K562 (cell line): Measurements from ENCODE around the gene ASNS. TPM values are rescaled to one million over a fixed set of nuclear protein-coding genes. Genes with fewer than 3 reads are reported as not detected.

Source experiments
- CSDE1 ChIP-seq, 2 experiments: fragments of 450-650 bp; IDR thresholded peaks; 2 replicates each; pipeline ENCODE4 v1.6.1; 2016; ENCODE audit warnings: mild to moderate bottlenecking in 1 of 2
- DACH1 ChIP-seq: fragments of 450-650 bp; IDR thresholded peaks from 2 replicates; pipeline ENCODE4 v1.6.1; 2018; ENCODE audit not compliant: partially characterized antibody
- ETV5 ChIP-seq: sonication (generic); formaldehyde crosslinking; IDR thresholded peaks from 2 replicates; pipeline ENCODE4 v1.4.0; 2020; ENCODE audit warnings: low read depth, mild to moderate bottlenecking, missing genetic modification reagents
- FIP1L1 ChIP-seq: fragments of 200-400 bp; formaldehyde crosslinking; IDR thresholded peaks from 2 replicates; pipeline ENCODE4 v1.6.1; 2018; ENCODE audit warnings: mild to moderate bottlenecking, low read depth, low read length; ENCODE audit not compliant: poor library complexity, severe bottlenecking
- FUS ChIP-seq: fragments of 200-400 bp; formaldehyde crosslinking; optimal IDR thresholded peaks from 2 replicates; pipeline ENCODE3; 2017; ENCODE audit warnings: low read depth, low read length
- ILF3 ChIP-seq: fragments of 450-650 bp; IDR thresholded peaks from 2 replicates; pipeline ENCODE4 v1.6.1; 2018; ENCODE audit warnings: antibody characterized with exemption, mild to moderate bottlenecking, moderate library complexity, borderline replicate concordance
- PHB2 ChIP-seq: fragments of 450-650 bp; IDR thresholded peaks from 2 replicates; pipeline ENCODE4 v1.6.1; 2017; ENCODE audit warnings: low read depth
- RAD21 ChIP-seq, 2 experiments: fragments of 250-450 bp in 1 of 2; fragments of 450-650 bp in 1 of 2; sonication (Bioruptor Pico) in 1 of 2; formaldehyde crosslinking in 1 of 2; IDR thresholded peaks in 1 of 2; conservative IDR thresholded peaks in 1 of 2; 2 replicates each; pipeline versions ENCODE4 v1.4.0 to v1.8.0; 2020 to 2022; ENCODE audit warnings: mild to moderate bottlenecking in 2 of 2, moderate library complexity in 1 of 2
- SOX6 ChIP-seq: fragments of 450-650 bp; IDR thresholded peaks from 2 replicates; pipeline ENCODE4 v1.6.1; 2014; ENCODE audit warnings: mild to moderate bottlenecking
- TARDBP ChIP-seq: fragments of 450-650 bp; IDR thresholded peaks from 2 replicates; pipeline ENCODE4 v1.6.1; 2016
- TRIM24 ChIP-seq, 2 experiments: fragments of 450-650 bp; IDR thresholded peaks; 2 replicates each; pipeline ENCODE4 v1.6.1; 2016
- ZNF232 ChIP-seq: sonication (generic); formaldehyde crosslinking; IDR thresholded peaks from 2 replicates; pipeline ENCODE4 v1.8.0; 2022; ENCODE audit warnings: mild to moderate bottlenecking, missing genetic modification reagents
- ZNF282 ChIP-seq: sonication (generic); formaldehyde crosslinking; IDR thresholded peaks from 2 replicates; pipeline ENCODE4 v1.8.1; 2023; ENCODE audit warnings: missing genetic modification reagents
- polyA plus RNA-seq, 8 experiments: library from polyadenylated mRNA; depleted of rRNA in 4 of 8; stranded (reverse) in 5 of 8; unstranded in 3 of 8; fragments of >200 nt; fragmentation: Nextera tagmentation in 2 of 8; fragmentation: Illumina TruSeq in 1 of 8; extraction: Ambion mirVana in 2 of 8; extraction: Trizol in 1 of 8; gene quantifications; 2 replicates each; pipeline versions ENCODE4 v1.2.1 to v1.2.3, GENCODE V29; 2011 to 2014; ENCODE audit warnings: inconsistent platforms in 1 of 8, missing spikeins in 1 of 8
- total RNA-seq, 7 experiments: library from RNA; depleted of rRNA in 6 of 7; stranded (reverse); fragments of >200 nt in 6 of 7; fragmentation: Illumina TruSeq in 2 of 7; extraction: Trizol in 2 of 7; gene quantifications; 2 replicates each; pipeline versions ENCODE4 v1.2.1 to v1.2.3, GENCODE V29; 2011 to 2021; ENCODE audit warnings: low replicate concordance in 1 of 7
- TF ChIP-seq, protein P1 (sequence below): fragments of 450-650 bp; IDR thresholded peaks from 2 replicates; pipeline ENCODE4 v1.6.1; 2016; ENCODE audit warnings: borderline replicate concordance
- TF ChIP-seq, protein P2 (sequence below), 2 experiments: fragments of 450-650 bp in 1 of 2; sonication (generic) in 1 of 2; formaldehyde crosslinking in 1 of 2; IDR thresholded peaks; 2 replicates each; pipeline versions ENCODE4 v1.7.1 to v1.9.0; 2016 to 2022; ENCODE audit warnings: inconsistent platforms in 1 of 2, mild to moderate bottlenecking in 1 of 2, missing genetic modification reagents in 1 of 2

ASNS gene
- total and polyA plus RNA-seq, 9 of the 15 experiments (the other 6 are each of a cell fraction or from before 2014, with no cell fraction given), result 42.1 to 354 (median 215) TPM

DNA sequence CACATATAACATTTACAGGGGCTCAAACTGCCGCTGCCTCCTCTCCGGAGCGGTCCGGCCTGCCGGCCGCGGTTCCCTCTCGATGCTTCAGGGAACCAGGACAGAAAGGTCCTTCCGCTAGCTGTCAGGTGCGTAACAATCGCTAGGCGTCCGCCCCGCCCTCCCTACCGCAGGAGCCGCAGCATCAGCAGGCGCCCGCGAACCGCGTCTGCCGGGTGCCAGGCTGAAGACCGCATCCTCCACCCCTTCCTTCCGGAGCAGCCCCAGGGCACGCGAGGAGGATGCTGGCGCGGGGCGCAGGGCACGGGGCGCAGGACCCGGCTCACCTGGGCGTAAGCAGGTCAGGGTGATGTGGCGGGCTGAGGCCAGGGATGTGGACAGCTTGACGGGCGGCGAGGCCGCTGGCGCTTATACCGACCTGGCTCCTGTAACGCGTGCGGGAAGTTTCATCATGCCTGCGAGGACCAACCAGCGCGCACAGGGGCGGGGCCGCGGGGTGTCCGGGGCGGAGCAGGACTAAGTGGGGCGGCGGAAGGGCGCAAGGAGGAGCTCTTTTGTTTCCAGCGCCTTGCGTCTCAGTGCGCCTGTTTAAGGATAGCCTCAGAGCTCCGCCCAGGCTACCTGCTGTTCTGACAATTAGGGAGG lies at the start of gene ASNS (continued):
- TF ChIP-seq, protein P1, sequence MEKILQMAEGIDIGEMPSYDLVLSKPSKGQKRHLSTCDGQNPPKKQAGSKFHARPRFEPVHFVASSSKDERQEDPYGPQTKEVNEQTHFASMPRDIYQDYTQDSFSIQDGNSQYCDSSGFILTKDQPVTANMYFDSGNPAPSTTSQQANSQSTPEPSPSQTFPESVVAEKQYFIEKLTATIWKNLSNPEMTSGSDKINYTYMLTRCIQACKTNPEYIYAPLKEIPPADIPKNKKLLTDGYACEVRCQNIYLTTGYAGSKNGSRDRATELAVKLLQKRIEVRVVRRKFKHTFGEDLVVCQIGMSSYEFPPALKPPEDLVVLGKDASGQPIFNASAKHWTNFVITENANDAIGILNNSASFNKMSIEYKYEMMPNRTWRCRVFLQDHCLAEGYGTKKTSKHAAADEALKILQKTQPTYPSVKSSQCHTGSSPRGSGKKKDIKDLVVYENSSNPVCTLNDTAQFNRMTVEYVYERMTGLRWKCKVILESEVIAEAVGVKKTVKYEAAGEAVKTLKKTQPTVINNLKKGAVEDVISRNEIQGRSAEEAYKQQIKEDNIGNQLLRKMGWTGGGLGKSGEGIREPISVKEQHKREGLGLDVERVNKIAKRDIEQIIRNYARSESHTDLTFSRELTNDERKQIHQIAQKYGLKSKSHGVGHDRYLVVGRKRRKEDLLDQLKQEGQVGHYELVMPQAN, result peak; percentile 87; the same call in 1 of the 2 replicates
- peak; percentile 71 for TF ChIP-seq SOX6
- TF ChIP-seq ZNF232, result 0 out of 2 replicates have a peak, but pooled peaks have one; percentile 32
- no peak for TF ChIP-seq TARDBP
- TF ChIP-seq ZNF282 (CRISPR knock-in tag), result no peak
- TF ChIP-seq ETV5 (CRISPR knock-in tag), result peak; percentile 92
- TF ChIP-seq RAD21 (CRISPR knock-in tag; conservative IDR thresholded peaks at IDR 0.05 in 1 of 2, IDR thresholded peaks at IDR 0.05 in 1 of 2), result peak in 1 of 2 experiments; percentile 26; a peak in 2 of 4 replicates
- TF ChIP-seq, protein P2, sequence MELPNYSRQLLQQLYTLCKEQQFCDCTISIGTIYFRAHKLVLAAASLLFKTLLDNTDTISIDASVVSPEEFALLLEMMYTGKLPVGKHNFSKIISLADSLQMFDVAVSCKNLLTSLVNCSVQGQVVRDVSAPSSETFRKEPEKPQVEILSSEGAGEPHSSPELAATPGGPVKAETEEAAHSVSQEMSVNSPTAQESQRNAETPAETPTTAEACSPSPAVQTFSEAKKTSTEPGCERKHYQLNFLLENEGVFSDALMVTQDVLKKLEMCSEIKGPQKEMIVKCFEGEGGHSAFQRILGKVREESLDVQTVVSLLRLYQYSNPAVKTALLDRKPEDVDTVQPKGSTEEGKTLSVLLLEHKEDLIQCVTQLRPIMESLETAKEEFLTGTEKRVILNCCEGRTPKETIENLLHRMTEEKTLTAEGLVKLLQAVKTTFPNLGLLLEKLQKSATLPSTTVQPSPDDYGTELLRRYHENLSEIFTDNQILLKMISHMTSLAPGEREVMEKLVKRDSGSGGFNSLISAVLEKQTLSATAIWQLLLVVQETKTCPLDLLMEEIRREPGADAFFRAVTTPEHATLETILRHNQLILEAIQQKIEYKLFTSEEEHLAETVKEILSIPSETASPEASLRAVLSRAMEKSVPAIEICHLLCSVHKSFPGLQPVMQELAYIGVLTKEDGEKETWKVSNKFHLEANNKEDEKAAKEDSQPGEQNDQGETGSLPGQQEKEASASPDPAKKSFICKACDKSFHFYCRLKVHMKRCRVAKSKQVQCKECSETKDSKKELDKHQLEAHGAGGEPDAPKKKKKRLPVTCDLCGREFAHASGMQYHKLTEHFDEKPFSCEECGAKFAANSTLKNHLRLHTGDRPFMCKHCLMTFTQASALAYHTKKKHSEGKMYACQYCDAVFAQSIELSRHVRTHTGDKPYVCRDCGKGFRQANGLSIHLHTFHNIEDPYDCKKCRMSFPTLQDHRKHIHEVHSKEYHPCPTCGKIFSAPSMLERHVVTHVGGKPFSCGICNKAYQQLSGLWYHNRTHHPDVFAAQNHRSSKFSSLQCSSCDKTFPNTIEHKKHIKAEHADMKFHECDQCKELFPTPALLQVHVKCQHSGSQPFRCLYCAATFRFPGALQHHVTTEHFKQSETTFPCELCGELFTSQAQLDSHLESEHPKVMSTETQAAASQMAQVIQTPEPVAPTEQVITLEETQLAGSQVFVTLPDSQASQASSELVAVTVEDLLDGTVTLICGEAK (IDR thresholded peaks at IDR 0.05), result no peak
- TF ChIP-seq, protein P2 (CRISPR knock-in tag; IDR thresholded peaks at IDR 0.05), result no peak
- TF ChIP-seq DACH1, result no peak
- TF ChIP-seq TRIM24 (IDR thresholded peaks at IDR 0.05), result peak in 1 of 2 experiments; percentile 57; a peak in 1 of 4 replicates
- TF ChIP-seq CSDE1 (IDR thresholded peaks at IDR 0.05), result peak in 1 of 2 experiments; percentile 10; a peak in 1 of 4 replicates
- TF ChIP-seq PHB2, result no peak
- TF ChIP-seq ILF3, result no peak
- peak; percentile 55 for TF ChIP-seq FUS
- TF ChIP-seq FIP1L1, result peak; percentile 99
